Measurements from ENCODE around the gene UBAC2.
"Not testable (repeated sequence)": the region's sequence is repeated elsewhere in the genome, so short reads cannot be mapped to it uniquely, and the experiment has no call there.

Gene UBAC2

GRCh38 chr13:99404005-99404755 is 203.5 kb downstream of the UBAC2 start:
- Mint-ChIP-seq H3K27ac (peak overlapping the region; percentile 86), H3K4me3 (peak overlapping the region; percentile 44), H3K4me1 (ENCODE audit: low read depth) (peaks cover 36% of the 10 kb centered on the region), H3K27me3 (no peaks in the 10 kb centered on the region), H3K9me3 (ENCODE audit: low read depth) (no peaks in the 10 kb centered on the region), H3K36me3 (no peaks in the 10 kb centered on the region)

- H3K9me3 Mint-ChIP-seq (ENCODE audit: low read depth): no peaks in the 10 kb centered on the region
- H3K27me3 Mint-ChIP-seq: no peaks in the 10 kb centered on the region
- H3K27ac Mint-ChIP-seq: no peak overlapping the region
- H3K4me1 Mint-ChIP-seq (ENCODE audit: low read depth): peaks cover 40% of the 10 kb centered on the region
- no peaks in the 10 kb centered on the region for H3K36me3 Mint-ChIP-seq
- H3K4me3 Mint-ChIP-seq: no peak overlapping the region
Observed at GRCh38 chr13:99405966-99406365, 205.3 kb downstream of the UBAC2 start.

DNA sequence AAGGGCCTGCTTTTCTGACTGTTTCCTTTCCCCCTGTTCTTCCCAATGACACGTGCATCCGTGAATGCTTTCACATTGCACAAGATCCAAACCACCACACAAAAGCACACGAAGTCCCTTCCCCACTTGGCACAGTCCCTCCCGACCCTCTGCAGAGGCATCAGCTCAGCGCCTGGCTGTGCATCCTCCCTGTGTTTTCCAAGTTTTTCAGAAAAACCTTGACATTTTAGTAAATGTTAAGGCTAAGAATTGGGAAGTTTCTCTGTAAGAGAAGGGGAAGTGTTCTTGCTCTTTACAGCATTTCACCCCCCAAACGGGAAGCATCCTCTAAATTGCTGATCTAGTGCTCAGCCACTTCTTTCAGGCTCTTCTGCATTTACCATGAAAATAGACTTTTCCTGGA is 206.1 kb downstream of the UBAC2 start:
- Mint-ChIP-seq H3K9me3 (ENCODE audit: low read depth) (peaks cover under 1% of the 10 kb centered on the region), H3K27me3 (no peaks in the 10 kb centered on the region), H3K36me3 (no peaks in the 10 kb centered on the region), H3K4me1 (ENCODE audit: low read depth) (peaks cover 42% of the 10 kb centered on the region), H3K4me3 (no peak overlapping the region), H3K27ac (peak overlapping the region; percentile 68)

DNA sequence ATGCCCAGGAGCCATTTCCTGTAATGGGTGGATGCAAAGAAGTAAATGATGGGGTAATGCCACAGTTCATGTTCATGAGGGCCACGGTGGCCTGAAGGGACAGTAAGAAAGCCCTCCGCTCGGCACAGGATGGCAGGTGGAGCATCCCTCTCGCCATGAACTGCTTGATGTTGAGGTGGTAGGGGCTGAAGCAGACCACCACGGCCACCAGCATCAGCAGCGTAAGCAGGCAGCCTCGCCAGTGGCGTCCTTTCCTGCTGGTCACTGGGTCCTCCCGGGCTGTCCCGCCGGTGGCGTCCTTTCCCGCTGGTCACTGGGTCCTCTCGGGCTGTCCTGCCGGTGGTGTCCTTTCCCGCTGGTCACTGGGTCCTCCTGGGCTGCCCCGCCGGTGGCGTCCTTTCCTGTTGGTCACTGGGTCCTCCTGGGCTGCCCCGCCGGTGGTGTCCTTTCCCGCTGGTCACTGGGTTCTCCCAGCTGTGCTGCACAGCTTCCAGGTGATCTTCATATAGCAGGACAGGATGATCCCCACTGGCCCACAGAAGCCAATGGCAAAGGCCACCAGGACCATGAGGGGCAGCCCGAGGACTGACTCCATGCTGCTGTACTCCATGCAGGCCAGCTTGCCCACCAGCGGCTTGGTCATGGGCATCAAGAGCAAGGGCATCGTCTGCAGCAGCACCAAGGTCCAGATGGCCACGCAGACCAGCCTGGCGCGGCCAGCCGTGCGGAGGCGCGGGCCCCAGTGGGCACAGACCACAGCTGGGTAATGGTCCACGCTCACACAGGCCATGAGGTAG is 207.4 kb downstream of the UBAC2 start:
- Mint-ChIP-seq H3K4me1 (ENCODE audit: low read depth) (peaks cover 42% of the 10 kb centered on the region), H3K36me3 (peaks cover 3% of the 10 kb centered on the region), H3K4me3 (no peak overlapping the region), H3K9me3 (ENCODE audit: low read depth) (peaks cover 5% of the 10 kb centered on the region), H3K27me3 (no peaks in the 10 kb centered on the region), H3K27ac (no peak overlapping the region)

DNA sequence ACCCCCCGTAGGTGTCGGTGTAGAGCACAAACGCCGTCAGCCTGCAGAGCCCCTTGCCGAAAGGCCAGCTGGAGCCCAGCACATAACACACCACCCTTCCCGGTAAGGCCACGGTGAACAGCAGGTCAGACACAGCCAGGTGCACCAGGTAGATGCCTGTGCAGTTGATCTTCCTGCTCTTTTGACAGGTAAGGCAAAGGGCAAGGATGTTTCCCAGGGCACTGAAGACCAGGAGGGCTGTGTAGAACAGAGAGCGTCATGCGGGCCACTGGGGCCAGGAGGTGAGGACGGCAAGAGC is 208.0 kb downstream of the UBAC2 start:
- Mint-ChIP-seq H3K4me1 (ENCODE audit: low read depth) (peaks cover 38% of the 10 kb centered on the region), H3K27ac (no peak overlapping the region), H3K4me3 (no peak overlapping the region)

GRCh38 chr13:99409461-99410083 is 208.9 kb downstream of the UBAC2 start:
- H3K9me3 Mint-ChIP-seq (ENCODE audit: low read depth); H3K4me3 Mint-ChIP-seq; H3K36me3 Mint-ChIP-seq; H3K27me3 Mint-ChIP-seq: not testable (repeated sequence)
- Mint-ChIP-seq H3K4me1 (ENCODE audit: low read depth) (peaks cover 31% of the 10 kb centered on the region), H3K27ac (peak overlapping the region; percentile 55)

More for the DNA sequence above, 208.0 kb downstream of the UBAC2 start:
- Mint-ChIP-seq H3K9me3 (ENCODE audit: low read depth) (peaks cover 5% of the 10 kb centered on the region), H3K27me3 (no peaks in the 10 kb centered on the region), H3K36me3 (peaks cover 3% of the 10 kb centered on the region)

DNA sequence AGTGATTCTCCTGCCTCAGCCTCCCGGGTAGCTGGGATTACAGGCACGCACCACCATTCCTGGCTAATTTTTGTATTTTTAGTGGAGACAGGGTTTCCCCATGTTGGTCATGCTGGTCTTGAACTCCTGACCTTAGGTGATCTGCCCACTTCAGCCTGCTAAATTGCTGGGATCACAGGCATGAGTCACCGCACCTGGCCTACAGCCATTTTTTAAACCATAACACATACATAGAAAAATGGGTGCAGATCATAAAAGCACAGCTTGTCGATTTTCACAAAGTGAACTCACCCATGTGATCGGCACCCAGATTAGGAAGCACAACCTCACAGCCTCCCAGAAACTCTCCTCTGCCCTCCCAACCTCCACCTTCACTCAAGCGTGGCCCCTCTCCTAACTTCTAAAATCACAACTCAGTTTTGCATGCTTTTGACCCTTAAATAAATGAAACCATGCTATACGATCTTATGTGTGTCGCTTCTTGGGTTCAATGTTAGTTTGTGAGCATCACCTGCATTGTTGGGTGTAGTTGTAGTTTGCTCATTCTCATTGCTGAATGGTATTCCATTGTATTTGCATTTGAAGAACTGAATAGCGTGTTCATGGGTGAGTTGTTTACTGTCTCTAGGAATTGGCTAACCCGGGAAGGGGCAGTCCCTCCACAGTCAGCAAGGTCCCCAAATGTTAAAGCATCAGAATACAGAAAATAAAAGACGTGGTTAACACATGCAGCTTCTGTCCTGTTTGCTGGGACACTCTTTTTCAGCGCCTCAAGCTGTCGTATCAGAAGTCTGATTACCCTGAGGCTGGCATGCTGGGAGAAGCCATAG is 210.2 kb downstream of the UBAC2 start:
- not testable (repeated sequence) for H3K4me3 Mint-ChIP-seq; H3K9me3 Mint-ChIP-seq (ENCODE audit: low read depth); H3K36me3 Mint-ChIP-seq; H3K27me3 Mint-ChIP-seq
- peaks cover 30% of the 10 kb centered on the region for H3K4me1 Mint-ChIP-seq (ENCODE audit: low read depth)
- H3K27ac Mint-ChIP-seq: peak overlapping the region; percentile 11

GRCh38 chr13:99412856-99413255 is 212.2 kb downstream of the UBAC2 start:
- Mint-ChIP-seq H3K27ac (no peak overlapping the region), H3K4me3 (no peak overlapping the region), H3K9me3 (ENCODE audit: low read depth) (peaks cover 5% of the 10 kb centered on the region), H3K36me3 (peaks cover 3% of the 10 kb centered on the region), H3K4me1 (ENCODE audit: low read depth) (peaks cover 20% of the 10 kb centered on the region), H3K27me3 (no peaks in the 10 kb centered on the region)

- H3K9me3 Mint-ChIP-seq (ENCODE audit: low read depth): peaks cover 5% of the 10 kb centered on the region
- no peak overlapping the region for H3K27ac Mint-ChIP-seq
- H3K27me3 Mint-ChIP-seq: no peaks in the 10 kb centered on the region
- peaks cover 3% of the 10 kb centered on the region for H3K36me3 Mint-ChIP-seq
- peaks cover 19% of the 10 kb centered on the region for H3K4me1 Mint-ChIP-seq (ENCODE audit: low read depth)
- no peak overlapping the region for H3K4me3 Mint-ChIP-seq
Observed at GRCh38 chr13:99414048-99414995, 213.7 kb downstream of the UBAC2 start.

GRCh38 chr13:99415014-99415650 is 214.5 kb downstream of the UBAC2 start:
- peaks cover 5% of the 10 kb centered on the region for H3K9me3 Mint-ChIP-seq (ENCODE audit: low read depth)
- H3K27ac Mint-ChIP-seq: no peak overlapping the region
- no peak overlapping the region for H3K4me3 Mint-ChIP-seq
- no peaks in the 10 kb centered on the region for H3K27me3 Mint-ChIP-seq
- H3K4me1 Mint-ChIP-seq (ENCODE audit: low read depth): peaks cover 21% of the 10 kb centered on the region
- peaks cover 3% of the 10 kb centered on the region for H3K36me3 Mint-ChIP-seq

GRCh38 chr13:99415851-99416331 is 215.2 kb downstream of the UBAC2 start:
- no peak overlapping the region for H3K4me3 Mint-ChIP-seq
- H3K9me3 Mint-ChIP-seq (ENCODE audit: low read depth): peaks cover 5% of the 10 kb centered on the region
- no peak overlapping the region for H3K27ac Mint-ChIP-seq
- peaks cover 23% of the 10 kb centered on the region for H3K4me1 Mint-ChIP-seq (ENCODE audit: low read depth)
- no peaks in the 10 kb centered on the region for H3K27me3 Mint-ChIP-seq
- H3K36me3 Mint-ChIP-seq: peaks cover 3% of the 10 kb centered on the region

- Mint-ChIP-seq H3K36me3 (peaks cover 5% of the 10 kb centered on the region), H3K27ac (no peak overlapping the region), H3K4me3 (no peak overlapping the region), H3K9me3 (ENCODE audit: low read depth) (peaks cover 5% of the 10 kb centered on the region), H3K27me3 (no peaks in the 10 kb centered on the region), H3K4me1 (ENCODE audit: low read depth) (peaks cover 26% of the 10 kb centered on the region)
Observed at GRCh38 chr13:99416411-99417121, 215.9 kb downstream of the UBAC2 start.
